ENCODE measurements around the gene CA4. TPM values are rescaled to one million over a fixed set of nuclear protein-coding genes. Genes with fewer than 3 reads are reported as not detected.

CA4 gene
- total RNA-seq, 1 donor from 2014 or later, result 12.9 TPM

- Histone ChIP-seq H3K4me1 (peaks cover 68% of the 10 kb centered on the region), H3K9me3 (replicated peaks) (no peaks in the 10 kb centered on the region), H3K36me3 (no peaks in the 10 kb centered on the region), H3K4me3 (no peak overlapping the region), H3K27ac (replicated peaks) (peak overlapping the region; percentile 79), H3K27me3 (ENCODE audit: low read depth) (peaks cover 32% of the 10 kb centered on the region)
- intact Hi-C loops (cut with micrococcal nuclease), result no loop called here
- DNase-seq, result peak; percentile 40
- no peak for TF ChIP-seq CTCF (IDR thresholded peaks at IDR 0.05; ENCODE audit: borderline replicate concordance)
Measured at GRCh38 chr17:60163108-60163784, 13.5 kb downstream of the CA4 start.

- TF ChIP-seq CTCF (IDR thresholded peaks at IDR 0.05; ENCODE audit: borderline replicate concordance), result no peak
- H3K27me3 ChIP-seq (ENCODE audit: low read depth), result peaks cover 23% of the 10 kb centered on the region
- H3K9me3 ChIP-seq (replicated peaks), result no peaks in the 10 kb centered on the region
- no peak for DNase-seq
- H3K36me3 ChIP-seq, result no peaks in the 10 kb centered on the region
- H3K27ac ChIP-seq (replicated peaks), result peak overlapping the region; percentile 79
- H3K4me3 ChIP-seq, result no peak overlapping the region
- H3K4me1 ChIP-seq, result peaks cover 71% of the 10 kb centered on the region
- intact Hi-C loops (cut with micrococcal nuclease), result no loop called here
Measured at GRCh38 chr17:60164164-60164563, 14.4 kb downstream of the CA4 start.

GRCh38 chr17:60164697-60165096 lies 14.9 kb downstream of the CA4 start:
- Histone ChIP-seq H3K4me1 (peaks cover 71% of the 10 kb centered on the region), H3K27ac (replicated peaks) (peak overlapping the region; percentile 79), H3K27me3 (ENCODE audit: low read depth) (peaks cover 19% of the 10 kb centered on the region), H3K4me3 (no peak overlapping the region), H3K9me3 (replicated peaks) (no peaks in the 10 kb centered on the region), H3K36me3 (no peaks in the 10 kb centered on the region)
- intact Hi-C loops (cut with micrococcal nuclease), result no loop called here
- TF ChIP-seq CTCF (IDR thresholded peaks at IDR 0.05; ENCODE audit: borderline replicate concordance), result no peak
- DNase-seq, result no peak

- Histone ChIP-seq H3K4me3 (no peak overlapping the region), H3K27me3 (ENCODE audit: low read depth) (peaks cover 14% of the 10 kb centered on the region), H3K36me3 (no peaks in the 10 kb centered on the region), H3K4me1 (peaks cover 71% of the 10 kb centered on the region), H3K9me3 (replicated peaks) (no peaks in the 10 kb centered on the region), H3K27ac (replicated peaks) (peak overlapping the region; percentile 79)
- no peak for TF ChIP-seq CTCF (IDR thresholded peaks at IDR 0.05; ENCODE audit: borderline replicate concordance)
- intact Hi-C loops (cut with micrococcal nuclease), result no loop called here
- no peak for DNase-seq
Measured at GRCh38 chr17:60165223-60165622, 15.4 kb downstream of the CA4 start.

- no peak overlapping the region for H3K27ac ChIP-seq (replicated peaks)
- no peak for DNase-seq
- H3K4me1 ChIP-seq, result peaks cover 71% of the 10 kb centered on the region
- peaks cover 8% of the 10 kb centered on the region for H3K27me3 ChIP-seq (ENCODE audit: low read depth)
- no peak overlapping the region for H3K4me3 ChIP-seq
- no peak for TF ChIP-seq CTCF (IDR thresholded peaks at IDR 0.05; ENCODE audit: borderline replicate concordance)
- intact Hi-C loops (cut with micrococcal nuclease), result no loop called here
- H3K36me3 ChIP-seq, result no peaks in the 10 kb centered on the region
- H3K9me3 ChIP-seq (replicated peaks), result no peaks in the 10 kb centered on the region
Measured at GRCh38 chr17:60165971-60166370, 16.2 kb downstream of the CA4 start.
